K562 (cell line): ENCODE data around the gene ATXN1.
"Not testable (repeated sequence)": the region's sequence is repeated elsewhere in the genome, so short reads cannot be mapped to it uniquely, and the experiment has no call there.

Experiments
- ASH1L ChIP-seq: fragments of 450-650 bp; IDR thresholded peaks from 2 replicates; pipeline ENCODE4 v1.6.1; 2018; ENCODE audit warnings: borderline replicate concordance, mild to moderate bottlenecking, low read depth; ENCODE audit not compliant: partially characterized antibody
- CTCF ChIP-seq, 3 experiments: IDR thresholded peaks in 2 of 3; conservative IDR thresholded peaks in 1 of 3; 2 replicates each; pipeline ENCODE4 v1.5.1; 2011 to 2012; ENCODE audit warnings: low read length in 3 of 3, mild to moderate bottlenecking in 3 of 3, control low read depth in 2 of 3, improper control_type of control experiment in 1 of 3, inconsistent platforms in 1 of 3, low read depth in 1 of 3, mixed read lengths in 1 of 3, moderate library complexity in 1 of 3; ENCODE audit not compliant: insufficient read depth in 2 of 3
- ESRRA ChIP-seq: fragments of 450-650 bp; IDR thresholded peaks from 2 replicates; pipeline ENCODE4 v1.6.1; 2014; ENCODE audit warnings: low read depth, mild to moderate bottlenecking, moderate library complexity, borderline replicate concordance
- FOS ChIP-seq: IDR thresholded peaks from 3 replicates; pipeline ENCODE4 v1.6.1; 2011; ENCODE audit not compliant: insufficient read length; ENCODE audit errors: extremely low read depth
- FOSL1 ChIP-seq: fragments of 200-800 bp; sonication (Bioruptor generic); conservative IDR thresholded peaks from 2 replicates; pipeline ENCODE4 v1.6.1; 2016; ENCODE audit warnings: missing genetic modification characterization, missing compliant biosample characterization
- JUN ChIP-seq, 2 experiments: sonication (generic) in 1 of 2; formaldehyde crosslinking in 1 of 2; IDR thresholded peaks; 2 replicates each; pipeline versions ENCODE4 v1.6.1 to v1.8.0; 2012 to 2022; ENCODE audit warnings: borderline replicate concordance in 2 of 2, mild to moderate bottlenecking in 2 of 2, improper control_type of control experiment in 1 of 2, low read depth in 1 of 2, low read length in 1 of 2, missing genetic modification reagents in 1 of 2
- MAFF ChIP-seq: IDR thresholded peaks from 2 replicates; pipeline ENCODE4 v1.6.1; 2012; ENCODE audit warnings: low read length, improper control_type of control experiment
- POLR2AphosphoS5 ChIP-seq: IDR thresholded peaks from 2 replicates; pipeline ENCODE4 v1.6.1; 2011; ENCODE audit warnings: mild to moderate bottlenecking, low read depth, low read length, moderate library complexity; ENCODE audit not compliant: control insufficient read depth, insufficient read depth
- TCF7 ChIP-seq: sonication (generic); IDR thresholded peaks from 2 replicates; pipeline ENCODE4 v1.6.1; 2016; ENCODE audit warnings: antibody characterized with exemption, borderline replicate concordance
- YY1 ChIP-seq, 3 experiments: IDR thresholded peaks; 2 replicates each; pipeline ENCODE4 v1.6.1; 2011; ENCODE audit warnings: low read length in 2 of 3, mild to moderate bottlenecking in 2 of 3, moderate library complexity in 2 of 3, borderline replicate concordance in 1 of 3, control low read depth in 1 of 3, low read depth in 1 of 3; ENCODE audit not compliant: insufficient read depth in 3 of 3, insufficient replicate concordance in 2 of 3, control insufficient read depth in 1 of 3, insufficient read length in 1 of 3; ENCODE audit errors: extremely low read depth in 1 of 3
- ZNF12 ChIP-seq: sonication (generic); formaldehyde crosslinking; IDR thresholded peaks from 2 replicates; pipeline ENCODE4 v1.4.0; 2020; ENCODE audit warnings: mild to moderate bottlenecking, missing genetic modification reagents
- ZNF76 ChIP-seq: fragments of 250-450 bp; sonication (Bioruptor Pico); IDR thresholded peaks from 2 replicates; pipeline ENCODE4 v1.4.0; 2020; ENCODE audit warnings: mild to moderate bottlenecking, moderate library complexity, borderline replicate concordance

GRCh38 chr6:16260602-16261001, 500.7 kb downstream of the ATXN1 start:
- TF ChIP-seq ESRRA; CTCF (IDR thresholded peaks at IDR 0.05 in 2 of 3, conservative IDR thresholded peaks at IDR 0.05 in 1 of 3; ENCODE audit: insufficient read depth in 2 of 3, low read depth in 1 of 3, low read length in 3 of 3); FOS; TCF7; ASH1L; POLR2AphosphoS5; FOSL1 (tag); ZNF76; JUN (IDR thresholded peaks at IDR 0.05; ENCODE audit: borderline replicate concordance, low read depth, low read length); JUN (CRISPR knock-in tag; IDR thresholded peaks at IDR 0.05; ENCODE audit: borderline replicate concordance); MAFF; ZNF12 (CRISPR knock-in tag); YY1 (IDR thresholded peaks at IDR 0.05; ENCODE audit: borderline replicate concordance in 1 of 3, control insufficient read depth in 1 of 3, extremely low read depth in 1 of 3, insufficient read depth in 3 of 3, insufficient read length in 1 of 3, insufficient replicate concordance in 2 of 3, low read depth in 1 of 3, low read length in 2 of 3): not testable (repeated sequence)
